GM23338 (cell line): Measurements from ENCODE around the gene ZDHHC20. TPM values are rescaled to one million over a fixed set of nuclear protein-coding genes. Genes with fewer than 3 reads are reported as not detected.

Source experiments
- ATAC-seq: fragments of 200-7000 bp; cut with Tn5 transposase; 3 replicates; pipeline ENCODE4 v1.9.1; 2020
- DNase-seq: peaks from one replicate; pipeline ENCODE4 v3.0.0-alpha.2; 2015; ENCODE audit warnings: low spot score
- H2AFZ ChIP-seq: fragments of 200-600 bp; sonication (generic); 2 replicates; pipeline ENCODE4 v1.8.0; 2016; ENCODE audit warnings: antibody characterized with exemption, mild to moderate bottlenecking, moderate library complexity
- H3F3A ChIP-seq: fragments of 200-600 bp; sonication (generic); replicated peaks from 2 replicates; pipeline ENCODE4 v1.8.0; 2017; ENCODE audit warnings: antibody characterized with exemption, mixed run types, low read depth
- H3K27ac ChIP-seq: fragments of 200-600 bp; sonication (generic); 2 replicates; pipeline ENCODE4 v1.6.1; 2016; ENCODE audit warnings: low read depth
- H3K27me3 ChIP-seq: fragments of 200-600 bp; sonication (generic); 2 replicates; pipeline ENCODE4 v1.8.0; 2016; ENCODE audit warnings: mild to moderate bottlenecking, mixed run types, moderate library complexity; ENCODE audit not compliant: insufficient read depth
- H3K36me3 ChIP-seq: fragments of 200-600 bp; sonication (generic); 2 replicates; pipeline ENCODE4 v1.8.0; 2016; ENCODE audit warnings: mild to moderate bottlenecking; ENCODE audit not compliant: insufficient read depth
- H3K4me1 ChIP-seq: fragments of 200-600 bp; sonication (generic); 2 replicates; pipeline ENCODE4 v1.8.0; 2016; ENCODE audit warnings: mild to moderate bottlenecking, moderate library complexity; ENCODE audit not compliant: insufficient read depth
- H3K4me2 ChIP-seq: fragments of 200-600 bp; sonication (generic); 2 replicates; pipeline ENCODE4 v1.7.1; 2017; ENCODE audit warnings: mixed run types
- H3K4me3 ChIP-seq: fragments of 200-600 bp; sonication (generic); 2 replicates; pipeline ENCODE4 v1.6.1; 2016; ENCODE audit warnings: mixed run types
- H3K79me2 ChIP-seq: fragments of 200-600 bp; sonication (generic); replicated peaks from 2 replicates; pipeline ENCODE4 v1.8.0; 2017; ENCODE audit warnings: mild to moderate bottlenecking; ENCODE audit not compliant: insufficient read depth
- H3K9me2 ChIP-seq: fragments of 200-600 bp; sonication (generic); 2 replicates; pipeline ENCODE4 v1.8.0; 2017; ENCODE audit not compliant: insufficient read depth
- H4K20me1 ChIP-seq: fragments of 200-600 bp; sonication (generic); replicated peaks from 2 replicates; pipeline ENCODE4 v1.8.0; 2017; ENCODE audit warnings: mild to moderate bottlenecking; ENCODE audit not compliant: insufficient read depth
- H3K27ac Mint-ChIP-seq: 2 replicates; pipeline ENCODE4 v1.8.0; 2020; ENCODE audit warnings: inconsistent platforms, mild to moderate bottlenecking, moderate library complexity, mixed read lengths
- H3K27me3 Mint-ChIP-seq: 3 replicates; pipeline ENCODE4 v1.8.0; 2022; ENCODE audit warnings: low read depth, mild to moderate bottlenecking, moderate library complexity, mixed read lengths, inconsistent platforms; ENCODE audit not compliant: insufficient read depth, poor library complexity
- H3K36me3 Mint-ChIP-seq: 3 replicates; pipeline ENCODE4 v1.8.0; 2021; ENCODE audit warnings: low read depth, mild to moderate bottlenecking, inconsistent platforms, moderate library complexity, mixed read lengths
- H3K4me1 Mint-ChIP-seq: 3 replicates; pipeline ENCODE4 v1.8.0; 2020; ENCODE audit warnings: mild to moderate bottlenecking, inconsistent platforms, mixed read lengths
- H3K4me3 Mint-ChIP-seq: 3 replicates; pipeline ENCODE4 v1.8.0; 2021; ENCODE audit warnings: moderate library complexity, mild to moderate bottlenecking, inconsistent platforms, mixed read lengths
- H3K9me3 Mint-ChIP-seq: 3 replicates; pipeline ENCODE4 v1.8.0; 2020; ENCODE audit warnings: moderate library complexity, mild to moderate bottlenecking, inconsistent platforms, mixed read lengths
- CREB1 ChIP-seq: fragments of 250-450 bp; sonication (Bioruptor Pico); IDR thresholded peaks from 2 replicates; pipeline ENCODE4 v1.5.0; 2020; ENCODE audit warnings: low read depth, mild to moderate bottlenecking, moderate library complexity
- EZH2 ChIP-seq: fragments of 200-600 bp; sonication (generic); IDR thresholded peaks from one replicate; pipeline ENCODE4 v1.8.0; 2017; ENCODE audit warnings: antibody characterized with exemption, mild to moderate bottlenecking, low read depth; ENCODE audit not compliant: unreplicated experiment
- EZH2phosphoT487 ChIP-seq: fragments of 200-600 bp; sonication (generic); IDR thresholded peaks from one replicate; pipeline ENCODE4 v1.8.1; 2018; ENCODE audit warnings: antibody characterized with exemption; ENCODE audit not compliant: unreplicated experiment
- JUNB ChIP-seq: IDR thresholded peaks from one replicate; pipeline ENCODE4 v1.6.1; 2016; ENCODE audit warnings: antibody characterized with exemption; ENCODE audit not compliant: unreplicated experiment
- NANOG ChIP-seq: IDR thresholded peaks from 2 replicates; pipeline ENCODE4 v1.6.1; 2016; ENCODE audit warnings: antibody characterized with exemption, borderline replicate concordance
- POLR2AphosphoS5 ChIP-seq: IDR thresholded peaks from 2 replicates; pipeline ENCODE4 v1.6.1; 2016; ENCODE audit warnings: antibody characterized with exemption, low read depth
- STAT1 ChIP-seq: IDR thresholded peaks from one replicate; pipeline ENCODE4 v1.6.1; 2016; ENCODE audit warnings: antibody characterized with exemption; ENCODE audit not compliant: unreplicated experiment
- ZNF114 ChIP-seq: fragments of 250-450 bp; sonication (Bioruptor Pico); IDR thresholded peaks from 2 replicates; pipeline ENCODE4 v1.5.0; 2020; ENCODE audit warnings: mild to moderate bottlenecking, moderate library complexity
- ZNF331 ChIP-seq: fragments of 250-450 bp; sonication (Bioruptor Pico); IDR thresholded peaks from 2 replicates; pipeline ENCODE4 v1.5.0; 2020; ENCODE audit warnings: low read depth, mild to moderate bottlenecking, moderate library complexity
- polyA plus RNA-seq: library from polyadenylated mRNA; unstranded; fragments of >200 nt; fragmentation: Nextera tagmentation; extraction: Ambion mirVana; gene quantifications from 2 replicates; pipeline ENCODE4 v1.2.1, GENCODE V29; 2016
- total RNA-seq: library from RNA; depleted of rRNA; stranded (reverse); fragments of >200 nt; shearing (Covaris generic); gene quantifications from 2 replicates; pipeline ENCODE4 v1.2.3, GENCODE V29; 2014
- TF ChIP-seq, protein P1 (sequence below), 2 experiments: fragments of 200-600 bp in 1 of 2; sonication (generic) in 1 of 2; conservative IDR thresholded peaks; 2 replicates each; pipeline versions ENCODE4 v1.5.1 to v1.6.1; 2016 to 2017; ENCODE audit warnings: antibody characterized with exemption in 2 of 2, low read depth in 2 of 2, mild to moderate bottlenecking in 2 of 2, moderate library complexity in 1 of 2
- TF ChIP-seq, protein P2 (sequence below): IDR thresholded peaks from 2 replicates; pipeline ENCODE4 v1.6.1; 2016; ENCODE audit warnings: antibody characterized with exemption
- TF ChIP-seq, protein P3 (sequence below): fragments of 250-450 bp; sonication (Bioruptor Pico); IDR thresholded peaks from 2 replicates; pipeline ENCODE4 v1.5.0; 2020; ENCODE audit warnings: mild to moderate bottlenecking, moderate library complexity

Gene ZDHHC20
- total and polyA plus RNA-seq, 2 experiments from 2014 or later: 37.7 to 119 TPM

DNA sequence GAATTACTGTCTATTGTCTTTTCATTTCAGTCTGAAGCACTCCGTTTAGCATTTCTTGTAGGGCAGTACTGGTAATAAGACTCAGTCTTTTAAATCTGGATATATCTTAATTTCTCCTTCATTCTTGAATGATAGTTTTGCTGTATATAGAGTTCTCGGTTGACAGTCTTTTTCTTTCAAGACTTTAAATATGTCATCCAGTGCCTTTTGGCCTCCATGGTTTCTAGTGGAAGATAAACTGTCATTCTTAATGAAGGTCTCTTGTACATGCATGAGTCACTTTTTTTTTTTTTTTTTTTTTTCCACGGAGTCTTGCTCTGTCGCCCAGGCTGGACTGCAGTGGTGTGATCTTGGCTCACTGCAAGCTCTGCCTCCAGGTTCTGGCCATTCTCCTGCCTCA, 27.2 kb upstream of the ZDHHC20 start (continued):
- TF ChIP-seq EZH2phosphoT487 (no peak), NANOG (no peak), POLR2AphosphoS5 (no peak), EZH2 (no peak), CREB1 (CRISPR knock-in tag) (no peak), ZNF331 (CRISPR knock-in tag) (no peak)
- TF ChIP-seq, protein P1, sequence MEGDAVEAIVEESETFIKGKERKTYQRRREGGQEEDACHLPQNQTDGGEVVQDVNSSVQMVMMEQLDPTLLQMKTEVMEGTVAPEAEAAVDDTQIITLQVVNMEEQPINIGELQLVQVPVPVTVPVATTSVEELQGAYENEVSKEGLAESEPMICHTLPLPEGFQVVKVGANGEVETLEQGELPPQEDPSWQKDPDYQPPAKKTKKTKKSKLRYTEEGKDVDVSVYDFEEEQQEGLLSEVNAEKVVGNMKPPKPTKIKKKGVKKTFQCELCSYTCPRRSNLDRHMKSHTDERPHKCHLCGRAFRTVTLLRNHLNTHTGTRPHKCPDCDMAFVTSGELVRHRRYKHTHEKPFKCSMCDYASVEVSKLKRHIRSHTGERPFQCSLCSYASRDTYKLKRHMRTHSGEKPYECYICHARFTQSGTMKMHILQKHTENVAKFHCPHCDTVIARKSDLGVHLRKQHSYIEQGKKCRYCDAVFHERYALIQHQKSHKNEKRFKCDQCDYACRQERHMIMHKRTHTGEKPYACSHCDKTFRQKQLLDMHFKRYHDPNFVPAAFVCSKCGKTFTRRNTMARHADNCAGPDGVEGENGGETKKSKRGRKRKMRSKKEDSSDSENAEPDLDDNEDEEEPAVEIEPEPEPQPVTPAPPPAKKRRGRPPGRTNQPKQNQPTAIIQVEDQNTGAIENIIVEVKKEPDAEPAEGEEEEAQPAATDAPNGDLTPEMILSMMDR (conservative IDR thresholded peaks at IDR 0.05; ENCODE audit: low read depth in 2 of 2): no peak

GRCh38 chr13:21483748-21484147, 24.6 kb upstream of the ZDHHC20 start:
- ATAC-seq: no peak
- peaks cover 31% of the 10 kb centered on the region for H3K9me3 Mint-ChIP-seq
- H3K27me3 Mint-ChIP-seq: peaks cover 2% of the 10 kb centered on the region
- TF ChIP-seq JUNB (no peak), CREB1 (CRISPR knock-in tag) (no peak), ZNF331 (CRISPR knock-in tag) (no peak), EZH2 (no peak), NANOG (no peak), EZH2phosphoT487 (no peak), ZNF114 (no peak), POLR2AphosphoS5 (no peak), STAT1 (no peak)
- TF ChIP-seq, protein P1 (conservative IDR thresholded peaks at IDR 0.05; ENCODE audit: low read depth in 2 of 2): no peak
- TF ChIP-seq, protein P2, sequence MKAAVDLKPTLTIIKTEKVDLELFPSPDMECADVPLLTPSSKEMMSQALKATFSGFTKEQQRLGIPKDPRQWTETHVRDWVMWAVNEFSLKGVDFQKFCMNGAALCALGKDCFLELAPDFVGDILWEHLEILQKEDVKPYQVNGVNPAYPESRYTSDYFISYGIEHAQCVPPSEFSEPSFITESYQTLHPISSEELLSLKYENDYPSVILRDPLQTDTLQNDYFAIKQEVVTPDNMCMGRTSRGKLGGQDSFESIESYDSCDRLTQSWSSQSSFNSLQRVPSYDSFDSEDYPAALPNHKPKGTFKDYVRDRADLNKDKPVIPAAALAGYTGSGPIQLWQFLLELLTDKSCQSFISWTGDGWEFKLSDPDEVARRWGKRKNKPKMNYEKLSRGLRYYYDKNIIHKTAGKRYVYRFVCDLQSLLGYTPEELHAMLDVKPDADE: no peak
- TF ChIP-seq, protein P3, sequence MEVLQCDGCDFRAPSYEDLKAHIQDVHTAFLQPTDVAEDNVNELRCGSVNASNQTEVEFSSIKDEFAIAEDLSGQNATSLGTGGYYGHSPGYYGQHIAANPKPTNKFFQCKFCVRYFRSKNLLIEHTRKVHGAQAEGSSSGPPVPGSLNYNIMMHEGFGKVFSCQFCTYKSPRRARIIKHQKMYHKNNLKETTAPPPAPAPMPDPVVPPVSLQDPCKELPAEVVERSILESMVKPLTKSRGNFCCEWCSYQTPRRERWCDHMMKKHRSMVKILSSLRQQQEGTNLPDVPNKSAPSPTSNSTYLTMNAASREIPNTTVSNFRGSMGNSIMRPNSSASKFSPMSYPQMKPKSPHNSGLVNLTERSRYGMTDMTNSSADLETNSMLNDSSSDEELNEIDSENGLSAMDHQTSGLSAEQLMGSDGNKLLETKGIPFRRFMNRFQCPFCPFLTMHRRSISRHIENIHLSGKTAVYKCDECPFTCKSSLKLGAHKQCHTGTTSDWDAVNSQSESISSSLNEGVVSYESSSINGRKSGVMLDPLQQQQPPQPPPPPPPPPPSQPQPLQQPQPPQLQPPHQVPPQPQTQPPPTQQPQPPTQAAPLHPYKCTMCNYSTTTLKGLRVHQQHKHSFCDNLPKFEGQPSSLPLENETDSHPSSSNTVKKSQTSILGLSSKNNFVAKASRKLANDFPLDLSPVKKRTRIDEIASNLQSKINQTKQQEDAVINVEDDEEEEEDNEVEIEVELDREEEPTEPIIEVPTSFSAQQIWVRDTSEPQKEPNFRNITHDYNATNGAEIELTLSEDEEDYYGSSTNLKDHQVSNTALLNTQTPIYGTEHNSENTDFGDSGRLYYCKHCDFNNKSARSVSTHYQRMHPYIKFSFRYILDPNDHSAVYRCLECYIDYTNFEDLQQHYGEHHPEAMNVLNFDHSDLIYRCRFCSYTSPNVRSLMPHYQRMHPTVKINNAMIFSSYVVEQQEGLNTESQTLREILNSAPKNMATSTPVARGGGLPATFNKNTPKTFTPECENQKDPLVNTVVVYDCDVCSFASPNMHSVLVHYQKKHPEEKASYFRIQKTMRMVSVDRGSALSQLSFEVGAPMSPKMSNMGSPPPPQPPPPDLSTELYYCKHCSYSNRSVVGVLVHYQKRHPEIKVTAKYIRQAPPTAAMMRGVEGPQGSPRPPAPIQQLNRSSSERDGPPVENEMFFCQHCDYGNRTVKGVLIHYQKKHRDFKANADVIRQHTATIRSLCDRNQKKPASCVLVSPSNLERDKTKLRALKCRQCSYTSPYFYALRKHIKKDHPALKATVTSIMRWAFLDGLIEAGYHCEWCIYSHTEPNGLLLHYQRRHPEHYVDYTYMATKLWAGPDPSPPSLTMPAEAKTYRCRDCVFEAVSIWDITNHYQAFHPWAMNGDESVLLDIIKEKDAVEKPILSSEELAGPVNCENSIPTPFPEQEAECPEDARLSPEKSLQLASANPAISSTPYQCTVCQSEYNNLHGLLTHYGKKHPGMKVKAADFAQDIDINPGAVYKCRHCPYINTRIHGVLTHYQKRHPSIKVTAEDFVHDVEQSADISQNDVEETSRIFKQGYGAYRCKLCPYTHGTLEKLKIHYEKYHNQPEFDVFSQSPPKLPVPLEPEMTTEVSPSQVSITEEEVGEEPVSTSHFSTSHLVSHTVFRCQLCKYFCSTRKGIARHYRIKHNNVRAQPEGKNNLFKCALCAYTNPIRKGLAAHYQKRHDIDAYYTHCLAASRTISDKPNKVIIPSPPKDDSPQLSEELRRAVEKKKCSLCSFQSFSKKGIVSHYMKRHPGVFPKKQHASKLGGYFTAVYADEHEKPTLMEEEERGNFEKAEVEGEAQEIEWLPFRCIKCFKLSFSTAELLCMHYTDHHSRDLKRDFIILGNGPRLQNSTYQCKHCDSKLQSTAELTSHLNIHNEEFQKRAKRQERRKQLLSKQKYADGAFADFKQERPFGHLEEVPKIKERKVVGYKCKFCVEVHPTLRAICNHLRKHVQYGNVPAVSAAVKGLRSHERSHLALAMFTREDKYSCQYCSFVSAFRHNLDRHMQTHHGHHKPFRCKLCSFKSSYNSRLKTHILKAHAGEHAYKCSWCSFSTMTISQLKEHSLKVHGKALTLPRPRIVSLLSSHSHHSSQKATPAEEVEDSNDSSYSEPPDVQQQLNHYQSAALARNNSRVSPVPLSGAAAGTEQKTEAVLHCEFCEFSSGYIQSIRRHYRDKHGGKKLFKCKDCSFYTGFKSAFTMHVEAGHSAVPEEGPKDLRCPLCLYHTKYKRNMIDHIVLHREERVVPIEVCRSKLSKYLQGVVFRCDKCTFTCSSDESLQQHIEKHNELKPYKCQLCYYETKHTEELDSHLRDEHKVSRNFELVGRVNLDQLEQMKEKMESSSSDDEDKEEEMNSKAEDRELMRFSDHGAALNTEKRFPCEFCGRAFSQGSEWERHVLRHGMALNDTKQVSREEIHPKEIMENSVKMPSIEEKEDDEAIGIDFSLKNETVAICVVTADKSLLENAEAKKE (CRISPR knock-in tag): no peak

More at GRCh38 chr13:21483748-21484147, 24.6 kb upstream of the ZDHHC20 start:
- H3K4me1 ChIP-seq: no peaks in the 10 kb centered on the region
- no peak overlapping the region for H3K4me3 ChIP-seq
- Mint-ChIP-seq H3K4me3 (no peak overlapping the region), H3K36me3 (peaks cover 26% of the 10 kb centered on the region), H3K4me1 (no peaks in the 10 kb centered on the region), H3K27ac (no peak overlapping the region)
- H3K9me2 ChIP-seq: no peaks in the 10 kb centered on the region
- no peak overlapping the region for H3K27ac ChIP-seq
- H3F3A ChIP-seq: no peaks in the 10 kb centered on the region
- no peaks in the 10 kb centered on the region for H3K36me3 ChIP-seq
- no peak for DNase-seq
- no peak overlapping the region for H3K4me2 ChIP-seq
- no peaks in the 10 kb centered on the region for H3K79me2 ChIP-seq
- H3K27me3 ChIP-seq: no peaks in the 10 kb centered on the region
- H2AFZ ChIP-seq: no peak overlapping the region
- no peaks in the 10 kb centered on the region for H4K20me1 ChIP-seq
